Spleen (tissue), 7 donors: ENCODE measurements around the gene PCARE.

Experiments
- POLR2A ChIP-seq, 3 donors: fragments of 450-650 bp; IDR thresholded peaks; one replicate each; pipeline ENCODE4 v1.5.1; 2017; ENCODE audit warnings: antibody characterized with exemption in 3 of 3, mild to moderate bottlenecking in 1 of 3
- POLR2AphosphoS5 ChIP-seq, 3 donors: sonication (generic); formaldehyde crosslinking; IDR thresholded peaks; one replicate each; pipeline ENCODE4 v1.5.1; 2017; ENCODE audit warnings: antibody characterized with exemption in 3 of 3
- TF ChIP-seq, protein P1 (sequence below), 11 experiments: fragments of 200-600 bp in 7 of 11; fragments of 450-650 bp in 4 of 11; sonication (generic) in 4 of 11; IDR thresholded peaks in 8 of 11; conservative IDR thresholded peaks in 3 of 11; 1 replicate in 7 of 11; 2 replicates in 4 of 11; pipeline versions ENCODE4 v1.4.0 to v1.8.0; 2016 to 2021; ENCODE audit warnings: antibody characterized with exemption in 11 of 11, inconsistent platforms in 4 of 11, mild to moderate bottlenecking in 1 of 11
- donor health status: DM: no; HTN: no; CAD: no; lungs with moderate emphysema.
- donor health status: DM: no; HTN: no; CAD: no.
- donor health status: DM: no; HTN: no; CAD: no.

DNA sequence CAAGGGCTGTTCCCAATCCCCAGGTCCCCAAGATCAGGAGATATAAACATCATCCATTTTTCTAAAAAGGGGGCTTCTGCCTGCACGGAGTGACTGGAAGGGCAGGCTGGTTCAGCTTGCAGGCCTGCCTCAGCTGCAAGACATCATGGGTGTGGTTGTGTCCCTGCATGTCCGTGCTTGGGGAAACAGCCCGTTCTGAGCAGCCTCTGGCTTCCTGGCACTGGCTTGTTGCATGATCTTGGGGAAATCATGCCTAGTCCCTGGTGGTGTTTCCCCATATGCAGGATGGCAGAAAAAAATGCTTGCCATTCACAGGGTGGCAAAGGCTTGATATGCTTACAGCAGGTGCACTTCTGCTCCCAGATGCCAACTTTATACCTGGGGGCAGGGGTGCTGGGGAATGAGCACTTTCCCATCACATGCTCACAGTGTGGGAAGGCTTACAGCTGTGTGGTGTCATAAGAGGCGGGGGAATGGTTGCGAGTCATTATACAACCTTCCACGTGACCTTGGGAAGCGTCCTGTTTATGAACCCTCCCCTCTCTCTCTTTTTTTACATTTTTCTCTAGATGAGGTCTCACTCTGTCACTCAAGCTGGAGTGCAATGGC lies 7.2 kb downstream of the PCARE start:
- TF ChIP-seq, protein P1, sequence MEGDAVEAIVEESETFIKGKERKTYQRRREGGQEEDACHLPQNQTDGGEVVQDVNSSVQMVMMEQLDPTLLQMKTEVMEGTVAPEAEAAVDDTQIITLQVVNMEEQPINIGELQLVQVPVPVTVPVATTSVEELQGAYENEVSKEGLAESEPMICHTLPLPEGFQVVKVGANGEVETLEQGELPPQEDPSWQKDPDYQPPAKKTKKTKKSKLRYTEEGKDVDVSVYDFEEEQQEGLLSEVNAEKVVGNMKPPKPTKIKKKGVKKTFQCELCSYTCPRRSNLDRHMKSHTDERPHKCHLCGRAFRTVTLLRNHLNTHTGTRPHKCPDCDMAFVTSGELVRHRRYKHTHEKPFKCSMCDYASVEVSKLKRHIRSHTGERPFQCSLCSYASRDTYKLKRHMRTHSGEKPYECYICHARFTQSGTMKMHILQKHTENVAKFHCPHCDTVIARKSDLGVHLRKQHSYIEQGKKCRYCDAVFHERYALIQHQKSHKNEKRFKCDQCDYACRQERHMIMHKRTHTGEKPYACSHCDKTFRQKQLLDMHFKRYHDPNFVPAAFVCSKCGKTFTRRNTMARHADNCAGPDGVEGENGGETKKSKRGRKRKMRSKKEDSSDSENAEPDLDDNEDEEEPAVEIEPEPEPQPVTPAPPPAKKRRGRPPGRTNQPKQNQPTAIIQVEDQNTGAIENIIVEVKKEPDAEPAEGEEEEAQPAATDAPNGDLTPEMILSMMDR (IDR thresholded peaks at IDR 0.05 in 8 of 11, conservative IDR thresholded peaks at IDR 0.05 in 3 of 11) = no peak
- TF ChIP-seq POLR2A (IDR thresholded peaks at IDR 0.05) (no peak), POLR2AphosphoS5 (IDR thresholded peaks at IDR 0.05) (no peak)
